ENCODE measurements around the gene RADIL. TPM values are rescaled to one million over a fixed set of nuclear protein-coding genes. Genes with fewer than 3 reads are reported as not detected.
"Not testable (repeated sequence)": the region's sequence is repeated elsewhere in the genome, so short reads cannot be mapped to it uniquely, and the experiment has no call there.

Gene RADIL
- total RNA-seq, 2 experiments from 2014 or later: 0.05 TPM; not detected in 1

- H3K4me3 Mint-ChIP-seq: no peak overlapping the region
- CTCF ChIA-PET: no interaction called here
- peaks cover 3% of the 10 kb centered on the region for H3K4me1 Mint-ChIP-seq
- POLR2A ChIA-PET: no interaction called here
- H3K9me3 Mint-ChIP-seq: no peaks in the 10 kb centered on the region
- no peak for DNase-seq
- peaks cover 17% of the 10 kb centered on the region for H3K27me3 Mint-ChIP-seq
- H3K27ac Mint-ChIP-seq: no peak overlapping the region
- H3K36me3 Mint-ChIP-seq (ENCODE audit: low read depth): no peaks in the 10 kb centered on the region
Observed at GRCh38 chr7:4815121-4815520, 68.4 kb downstream of the RADIL start.

- no peak overlapping the region for H3K27ac Mint-ChIP-seq
- CTCF ChIA-PET: no interaction called here
Observed at GRCh38 chr7:4814433-4814832, 69.1 kb downstream of the RADIL start.

GRCh38 chr7:4809666-4810065 is 73.8 kb downstream of the RADIL start:
- peaks cover 41% of the 10 kb centered on the region for H3K27me3 Mint-ChIP-seq
- DNase-seq: no peak
- CTCF ChIA-PET: interaction anchor here (0.8 to 1.6 kb wide), 2 partner anchors 12 to 18 kb away, joined by 3 to 5 read pairs; no protein-coding TSS in a partner anchor
- H3K4me1 Mint-ChIP-seq: peaks cover 6% of the 10 kb centered on the region
- no peaks in the 10 kb centered on the region for H3K9me3 Mint-ChIP-seq
- no peaks in the 10 kb centered on the region for H3K36me3 Mint-ChIP-seq (ENCODE audit: low read depth)
- no peak overlapping the region for H3K27ac Mint-ChIP-seq
- POLR2A ChIA-PET: interaction anchor here (1.0 kb wide), 1 partner anchor 34 kb away, joined by 3 read pairs; the partner anchor contains the start of gene AP5Z1
- H3K4me3 Mint-ChIP-seq: no peak overlapping the region

More at GRCh38 chr7:4814433-4814832, 69.1 kb downstream of the RADIL start:
- no peak overlapping the region for H3K4me3 Mint-ChIP-seq
- no peaks in the 10 kb centered on the region for H3K9me3 Mint-ChIP-seq
- POLR2A ChIA-PET: no interaction called here
- peaks cover 3% of the 10 kb centered on the region for H3K4me1 Mint-ChIP-seq
- DNase-seq: no peak
- H3K36me3 Mint-ChIP-seq (ENCODE audit: low read depth): no peaks in the 10 kb centered on the region
- H3K27me3 Mint-ChIP-seq: peaks cover 20% of the 10 kb centered on the region

GRCh38 chr7:4809091-4809591 is 74.4 kb downstream of the RADIL start:
- H3K27me3 Mint-ChIP-seq: peaks cover 39% of the 10 kb centered on the region
- POLR2A ChIA-PET: interaction anchor here (1.0 kb wide), 1 partner anchor 33 kb away, joined by 3 read pairs; the partner anchor contains the start of gene AP5Z1
- DNase-seq: no peak
- peaks cover 6% of the 10 kb centered on the region for H3K4me1 Mint-ChIP-seq
- CTCF ChIA-PET: interaction anchor here (0.8 to 1.6 kb wide), 2 partner anchors 11 to 18 kb away, joined by 3 to 5 read pairs; no protein-coding TSS in a partner anchor
- no peak overlapping the region for H3K4me3 Mint-ChIP-seq
- H3K9me3 Mint-ChIP-seq: no peaks in the 10 kb centered on the region
- H3K36me3 Mint-ChIP-seq (ENCODE audit: low read depth): no peaks in the 10 kb centered on the region
- H3K27ac Mint-ChIP-seq: no peak overlapping the region

GRCh38 chr7:4808565-4808964 is 75.0 kb downstream of the RADIL start:
- Mint-ChIP-seq H3K4me3 (no peak overlapping the region), H3K36me3 (ENCODE audit: low read depth) (no peaks in the 10 kb centered on the region), H3K27me3 (peaks cover 36% of the 10 kb centered on the region), H3K9me3 (no peaks in the 10 kb centered on the region), H3K4me1 (peaks cover 6% of the 10 kb centered on the region), H3K27ac (no peak overlapping the region)
- no peak for DNase-seq
- POLR2A ChIA-PET: no interaction called here
- CTCF ChIA-PET: interaction anchor here (1.6 kb wide), 1 partner anchor 10 kb away, joined by 5 read pairs; no protein-coding TSS in a partner anchor

- CTCF ChIA-PET: no interaction called here
- POLR2A ChIA-PET: no interaction called here
- Mint-ChIP-seq H3K36me3 (ENCODE audit: low read depth) (no peaks in the 10 kb centered on the region), H3K27me3 (peaks cover 31% of the 10 kb centered on the region), H3K27ac (no peak overlapping the region), H3K4me3 (no peak overlapping the region), H3K4me1 (peaks cover 6% of the 10 kb centered on the region), H3K9me3 (no peaks in the 10 kb centered on the region)
- no peak for DNase-seq
Observed at GRCh38 chr7:4808026-4808425, 75.5 kb downstream of the RADIL start.

GRCh38 chr7:4807598-4808016 is 75.9 kb downstream of the RADIL start:
- H3K4me3 Mint-ChIP-seq: no peak overlapping the region
- ChIA-PET CTCF (no interaction called here), POLR2A (no interaction called here)
- H3K36me3 Mint-ChIP-seq (ENCODE audit: low read depth): no peaks in the 10 kb centered on the region
- no peak for DNase-seq
- H3K27me3 Mint-ChIP-seq: peaks cover 27% of the 10 kb centered on the region
- H3K9me3 Mint-ChIP-seq: no peaks in the 10 kb centered on the region
- peaks cover 6% of the 10 kb centered on the region for H3K4me1 Mint-ChIP-seq
- no peak overlapping the region for H3K27ac Mint-ChIP-seq

GRCh38 chr7:4806983-4807597 is 76.4 kb downstream of the RADIL start:
- Mint-ChIP-seq H3K4me1 (peaks cover 6% of the 10 kb centered on the region), H3K36me3 (ENCODE audit: low read depth) (no peaks in the 10 kb centered on the region), H3K9me3 (no peaks in the 10 kb centered on the region), H3K27ac (no peak overlapping the region), H3K4me3 (no peak overlapping the region), H3K27me3 (peaks cover 26% of the 10 kb centered on the region)
- POLR2A ChIA-PET: interaction anchor here (0.6 kb wide), 1 partner anchor 274 kb away, joined by 3 read pairs; no protein-coding TSS in a partner anchor
- CTCF ChIA-PET: interaction anchor here (1.4 kb wide), 1 partner anchor 9 kb away, joined by 6 read pairs; no protein-coding TSS in a partner anchor
- no peak for DNase-seq

GRCh38 chr7:4805984-4806300 is 77.6 kb downstream of the RADIL start:
- Mint-ChIP-seq H3K27me3 (peaks cover 26% of the 10 kb centered on the region), H3K9me3 (no peaks in the 10 kb centered on the region), H3K4me3 (no peak overlapping the region), H3K4me1 (peaks cover 6% of the 10 kb centered on the region), H3K27ac (no peak overlapping the region), H3K36me3 (ENCODE audit: low read depth) (no peaks in the 10 kb centered on the region)
- POLR2A ChIA-PET: no interaction called here
- no peak for DNase-seq
- CTCF ChIA-PET: interaction anchor here (1.4 kb wide), 1 partner anchor 8 kb away, joined by 6 read pairs; no protein-coding TSS in a partner anchor

GRCh38 chr7:4805110-4805983 is 78.2 kb downstream of the RADIL start:
- POLR2A ChIA-PET: no interaction called here
- Mint-ChIP-seq H3K27me3 (peaks cover 25% of the 10 kb centered on the region), H3K36me3 (ENCODE audit: low read depth) (no peaks in the 10 kb centered on the region), H3K9me3 (no peaks in the 10 kb centered on the region), H3K27ac (no peak overlapping the region), H3K4me3 (no peak overlapping the region), H3K4me1 (peaks cover 4% of the 10 kb centered on the region)
- no peak for DNase-seq
- CTCF ChIA-PET: interaction anchor here (1.4 kb wide), 1 partner anchor 7 kb away, joined by 6 read pairs; no protein-coding TSS in a partner anchor

GRCh38 chr7:4803397-4804241 is 79.9 kb downstream of the RADIL start:
- Mint-ChIP-seq H3K27me3 (peaks cover 17% of the 10 kb centered on the region), H3K27ac (no peak overlapping the region), H3K36me3 (ENCODE audit: low read depth) (no peaks in the 10 kb centered on the region), H3K4me3 (no peak overlapping the region), H3K9me3 (no peaks in the 10 kb centered on the region), H3K4me1 (no peaks in the 10 kb centered on the region)
- CTCF ChIA-PET: no interaction called here
- DNase-seq: no peak
- POLR2A ChIA-PET: no interaction called here

- H3K9me3 Mint-ChIP-seq; POLR2A ChIA-PET; H3K27ac Mint-ChIP-seq; CTCF ChIA-PET; H3K4me3 Mint-ChIP-seq; DNase-seq; H3K4me1 Mint-ChIP-seq; H3K36me3 Mint-ChIP-seq (ENCODE audit: low read depth); H3K27me3 Mint-ChIP-seq: not testable (repeated sequence)
Observed at GRCh38 chr7:4802577-4802976, 80.9 kb downstream of the RADIL start.

Measured in activated CD4-positive, alpha-beta memory T cell treated with anti-CD3 and anti-CD28 coated beads, Interleukin-2, amount 10 ng/mL, durations not matched to agents 7 days and 5 days (primary cell).